ENCODE data around the gene NCOA1. TPM values are rescaled to one million over a fixed set of nuclear protein-coding genes. Genes with fewer than 3 reads are reported as not detected.

NCOA1 gene
- polyA plus RNA-seq, 1 donor (not counting 4 experiments of a cell fraction or from before 2014, with no cell fraction given): 5.0 TPM

GRCh38 chr2:24457696-24458386, 33.2 kb upstream of the NCOA1 start:
- H3K4me2 ChIP-seq (ENCODE audit: control insufficient read depth, extremely low read depth, insufficient read depth, low read depth, low read length): no peak overlapping the region
- H3K79me2 ChIP-seq (ENCODE audit: control insufficient read depth, insufficient read depth, low read length): no peaks in the 10 kb centered on the region
- H3K9me3 ChIP-seq (ENCODE audit: control insufficient read depth, low read depth, low read length): no peaks in the 10 kb centered on the region
- peaks cover 6% of the 10 kb centered on the region for H3K4me1 ChIP-seq (ENCODE audit: control insufficient read depth, extremely low read depth, insufficient read depth, low read length)
- H3K9ac ChIP-seq (ENCODE audit: control insufficient read depth, extremely low read depth, insufficient read depth, low read length): no peak overlapping the region
- no peaks in the 10 kb centered on the region for H3K36me3 ChIP-seq (ENCODE audit: control insufficient read depth in 2 of 2, extremely low read depth in 1 of 2, insufficient read depth in 2 of 2, low read length in 2 of 2)
- H3K27ac ChIP-seq (ENCODE audit: control insufficient read depth, insufficient read depth, low read length): no peak overlapping the region
- no peak for FAIRE-seq
- peaks cover 4% of the 10 kb centered on the region for H3K27me3 ChIP-seq (ENCODE audit: control insufficient read depth, extremely low read depth, insufficient read depth, low read length)
- H4K20me1 ChIP-seq (ENCODE audit: control insufficient read depth, extremely low read depth, insufficient read depth, low read length): no peaks in the 10 kb centered on the region
- dilution Hi-C loops (cut with MboI; ENCODE audit: extremely low pct_ligation_motif_present, low sequenced_read_pairs): no loop called here
- no peak for DNase-seq (ENCODE audit: low read depth, low spot score)
- no peak for TF ChIP-seq EZH2 (IDR thresholded peaks at IDR 0.05; ENCODE audit: low read length)
- H3K4me3 ChIP-seq (ENCODE audit: control insufficient read depth in 2 of 3, extremely low read depth in 1 of 3, insufficient read depth in 2 of 3, low read depth in 1 of 3, low read length in 3 of 3): no peak overlapping the region
- H3K9me1 ChIP-seq (ENCODE audit: control insufficient read depth, extremely low read depth, insufficient read depth, low read length): no peaks in the 10 kb centered on the region
- H2AFZ ChIP-seq (ENCODE audit: control insufficient read depth, low read length): no peak overlapping the region

GRCh38 chr2:24459224-24460161, 31.6 kb upstream of the NCOA1 start:
- dilution Hi-C loops (cut with MboI; ENCODE audit: extremely low pct_ligation_motif_present, low sequenced_read_pairs): no loop called here
- Histone ChIP-seq H3K27ac (ENCODE audit: control insufficient read depth, insufficient read depth, low read length) (no peak overlapping the region), H2AFZ (ENCODE audit: control insufficient read depth, low read length) (no peak overlapping the region), H3K79me2 (ENCODE audit: control insufficient read depth, insufficient read depth, low read length) (no peaks in the 10 kb centered on the region), H3K9me1 (ENCODE audit: control insufficient read depth, extremely low read depth, insufficient read depth, low read length) (no peaks in the 10 kb centered on the region), H3K36me3 (ENCODE audit: control insufficient read depth in 2 of 2, extremely low read depth in 1 of 2, insufficient read depth in 2 of 2, low read length in 2 of 2) (no peaks in the 10 kb centered on the region), H3K9me3 (ENCODE audit: control insufficient read depth, low read depth, low read length) (no peaks in the 10 kb centered on the region), H3K4me1 (ENCODE audit: control insufficient read depth, extremely low read depth, insufficient read depth, low read length) (peaks cover 6% of the 10 kb centered on the region), H3K4me2 (ENCODE audit: control insufficient read depth, extremely low read depth, insufficient read depth, low read depth, low read length) (no peak overlapping the region), H4K20me1 (ENCODE audit: control insufficient read depth, extremely low read depth, insufficient read depth, low read length) (no peaks in the 10 kb centered on the region), H3K4me3 (ENCODE audit: control insufficient read depth in 2 of 3, extremely low read depth in 1 of 3, insufficient read depth in 2 of 3, low read depth in 1 of 3, low read length in 3 of 3) (no peak overlapping the region), H3K9ac (ENCODE audit: control insufficient read depth, extremely low read depth, insufficient read depth, low read length) (no peak overlapping the region), H3K27me3 (ENCODE audit: control insufficient read depth, extremely low read depth, insufficient read depth, low read length) (peaks cover 4% of the 10 kb centered on the region)
- FAIRE-seq (no peak), DNase-seq (ENCODE audit: low read depth, low spot score) (no peak)
- no peak for TF ChIP-seq EZH2 (IDR thresholded peaks at IDR 0.05; ENCODE audit: low read length)
- no peak for TF ChIP-seq CTCF (optimal IDR thresholded peaks at IDR 0.05 in 1 of 3, IDR thresholded peaks at IDR 0.05 in 1 of 3, conservative IDR thresholded peaks at IDR 0.05 in 1 of 3; ENCODE audit: extremely low read depth in 1 of 3, insufficient read depth in 2 of 3, low read length in 3 of 3)

Measured in keratinocyte (primary cell).